Measurements from ENCODE around the gene CC2D1A. TPM values are rescaled to one million over a fixed set of nuclear protein-coding genes. Genes with fewer than 3 reads are reported as not detected.

The CC2D1A gene
- total RNA-seq, 2 donors from 2014 or later, result 29.5 to 38.7 TPM

GRCh38 chr19:13887517-13887916, 18.5 kb upstream of the CC2D1A start:
- DNase-seq (ENCODE audit: low spot score), result no peak
- Histone ChIP-seq H3K27me3 (replicated peaks; ENCODE audit: insufficient read depth) (no peaks in the 10 kb centered on the region), H3K36me3 (no peaks in the 10 kb centered on the region), H3K27ac (no peak overlapping the region), H3K9me3 (no peaks in the 10 kb centered on the region), H3K4me3 (no peak overlapping the region), H3K4me1 (ENCODE audit: control insufficient read depth in 1 of 2, low read depth in 2 of 2) (no peaks in the 10 kb centered on the region)
- ATAC-seq (ENCODE audit: insufficient number of reproducible peaks, low FRiP score, low read depth), result no peak
- TF ChIP-seq CTCF (IDR thresholded peaks at IDR 0.05), result no peak

- H3K27ac ChIP-seq, result no peak overlapping the region
- H3K36me3 ChIP-seq, result no peaks in the 10 kb centered on the region
- ATAC-seq (ENCODE audit: insufficient number of reproducible peaks, low FRiP score, low read depth) (no peak), DNase-seq (ENCODE audit: low spot score) (no peak)
- TF ChIP-seq CTCF (IDR thresholded peaks at IDR 0.05), result no peak
- H3K4me3 ChIP-seq, result no peak overlapping the region
- H3K27me3 ChIP-seq (replicated peaks; ENCODE audit: insufficient read depth), result no peaks in the 10 kb centered on the region
- H3K4me1 ChIP-seq (ENCODE audit: control insufficient read depth in 1 of 2, low read depth in 2 of 2), result no peaks in the 10 kb centered on the region
- H3K9me3 ChIP-seq, result no peaks in the 10 kb centered on the region
Observed at GRCh38 chr19:13888281-13888680, 17.7 kb upstream of the CC2D1A start.

- H3K36me3 ChIP-seq, result no peaks in the 10 kb centered on the region
- H3K4me1 ChIP-seq (ENCODE audit: control insufficient read depth in 1 of 2, low read depth in 2 of 2), result no peaks in the 10 kb centered on the region
- no peak overlapping the region for H3K27ac ChIP-seq
- no peaks in the 10 kb centered on the region for H3K27me3 ChIP-seq (replicated peaks; ENCODE audit: insufficient read depth)
- ATAC-seq (ENCODE audit: insufficient number of reproducible peaks, low FRiP score, low read depth) (no peak), DNase-seq (ENCODE audit: low spot score) (no peak)
- no peak overlapping the region for H3K4me3 ChIP-seq
- TF ChIP-seq CTCF (IDR thresholded peaks at IDR 0.05), result no peak
- no peaks in the 10 kb centered on the region for H3K9me3 ChIP-seq
Observed at GRCh38 chr19:13890136-13890535, 15.9 kb upstream of the CC2D1A start.

- no peak for ATAC-seq (ENCODE audit: insufficient number of reproducible peaks, low FRiP score, low read depth)
- no peak for TF ChIP-seq CTCF (IDR thresholded peaks at IDR 0.05)
- DNase-seq (ENCODE audit: low spot score), result no peak
Observed at GRCh38 chr19:13892870-13893269, 13.1 kb upstream of the CC2D1A start.

GRCh38 chr19:13894552-13894951, 11.4 kb upstream of the CC2D1A start:
- DNase-seq (ENCODE audit: low spot score) (no peak), ATAC-seq (ENCODE audit: insufficient number of reproducible peaks, low FRiP score, low read depth) (no peak)
- no peaks in the 10 kb centered on the region for H3K4me1 ChIP-seq (ENCODE audit: control insufficient read depth in 1 of 2, low read depth in 2 of 2)
- H3K36me3 ChIP-seq, result no peaks in the 10 kb centered on the region
- no peak overlapping the region for H3K27ac ChIP-seq
- TF ChIP-seq CTCF (IDR thresholded peaks at IDR 0.05), result no peak
- no peaks in the 10 kb centered on the region for H3K9me3 ChIP-seq
- H3K4me3 ChIP-seq, result no peak overlapping the region
- H3K27me3 ChIP-seq (replicated peaks; ENCODE audit: insufficient read depth), result no peaks in the 10 kb centered on the region

More at GRCh38 chr19:13892870-13893269, 13.1 kb upstream of the CC2D1A start:
- H3K36me3 ChIP-seq, result no peaks in the 10 kb centered on the region
- no peaks in the 10 kb centered on the region for H3K27me3 ChIP-seq (replicated peaks; ENCODE audit: insufficient read depth)
- no peak overlapping the region for H3K27ac ChIP-seq
- H3K4me1 ChIP-seq (ENCODE audit: control insufficient read depth in 1 of 2, low read depth in 2 of 2), result no peaks in the 10 kb centered on the region
- H3K4me3 ChIP-seq, result no peak overlapping the region
- no peaks in the 10 kb centered on the region for H3K9me3 ChIP-seq

All from thoracic aorta (tissue), 2 donors.